GM23338 (cell line): ENCODE data around the gene CHD5. TPM values are rescaled to one million over a fixed set of nuclear protein-coding genes. Genes with fewer than 3 reads are reported as not detected.

ENCODE experiments used
- ATAC-seq: fragments of 200-7000 bp; cut with Tn5 transposase; 3 replicates; pipeline ENCODE4 v1.9.1; 2020
- DNase-seq: peaks from one replicate; pipeline ENCODE4 v3.0.0-alpha.2; 2015; ENCODE audit warnings: low spot score
- H2AFZ ChIP-seq: fragments of 200-600 bp; sonication (generic); 2 replicates; pipeline ENCODE4 v1.8.0; 2016; ENCODE audit warnings: antibody characterized with exemption, mild to moderate bottlenecking, moderate library complexity
- H3F3A ChIP-seq: fragments of 200-600 bp; sonication (generic); replicated peaks from 2 replicates; pipeline ENCODE4 v1.8.0; 2017; ENCODE audit warnings: antibody characterized with exemption, mixed run types, low read depth
- H3K27ac ChIP-seq: fragments of 200-600 bp; sonication (generic); 2 replicates; pipeline ENCODE4 v1.6.1; 2016; ENCODE audit warnings: low read depth
- H3K27me3 ChIP-seq: fragments of 200-600 bp; sonication (generic); 2 replicates; pipeline ENCODE4 v1.8.0; 2016; ENCODE audit warnings: mild to moderate bottlenecking, mixed run types, moderate library complexity; ENCODE audit not compliant: insufficient read depth
- H3K36me3 ChIP-seq: fragments of 200-600 bp; sonication (generic); 2 replicates; pipeline ENCODE4 v1.8.0; 2016; ENCODE audit warnings: mild to moderate bottlenecking; ENCODE audit not compliant: insufficient read depth
- H3K4me1 ChIP-seq: fragments of 200-600 bp; sonication (generic); 2 replicates; pipeline ENCODE4 v1.8.0; 2016; ENCODE audit warnings: mild to moderate bottlenecking, moderate library complexity; ENCODE audit not compliant: insufficient read depth
- H3K4me2 ChIP-seq: fragments of 200-600 bp; sonication (generic); 2 replicates; pipeline ENCODE4 v1.7.1; 2017; ENCODE audit warnings: mixed run types
- H3K4me3 ChIP-seq: fragments of 200-600 bp; sonication (generic); 2 replicates; pipeline ENCODE4 v1.6.1; 2016; ENCODE audit warnings: mixed run types
- H3K79me2 ChIP-seq: fragments of 200-600 bp; sonication (generic); replicated peaks from 2 replicates; pipeline ENCODE4 v1.8.0; 2017; ENCODE audit warnings: mild to moderate bottlenecking; ENCODE audit not compliant: insufficient read depth
- H3K9me2 ChIP-seq: fragments of 200-600 bp; sonication (generic); 2 replicates; pipeline ENCODE4 v1.8.0; 2017; ENCODE audit not compliant: insufficient read depth
- H4K20me1 ChIP-seq: fragments of 200-600 bp; sonication (generic); replicated peaks from 2 replicates; pipeline ENCODE4 v1.8.0; 2017; ENCODE audit warnings: mild to moderate bottlenecking; ENCODE audit not compliant: insufficient read depth
- H3K27ac Mint-ChIP-seq: 2 replicates; pipeline ENCODE4 v1.8.0; 2020; ENCODE audit warnings: inconsistent platforms, mild to moderate bottlenecking, moderate library complexity, mixed read lengths
- H3K27me3 Mint-ChIP-seq: 3 replicates; pipeline ENCODE4 v1.8.0; 2022; ENCODE audit warnings: low read depth, mild to moderate bottlenecking, moderate library complexity, mixed read lengths, inconsistent platforms; ENCODE audit not compliant: insufficient read depth, poor library complexity
- H3K36me3 Mint-ChIP-seq: 3 replicates; pipeline ENCODE4 v1.8.0; 2021; ENCODE audit warnings: low read depth, mild to moderate bottlenecking, inconsistent platforms, moderate library complexity, mixed read lengths
- H3K4me1 Mint-ChIP-seq: 3 replicates; pipeline ENCODE4 v1.8.0; 2020; ENCODE audit warnings: mild to moderate bottlenecking, inconsistent platforms, mixed read lengths
- H3K4me3 Mint-ChIP-seq: 3 replicates; pipeline ENCODE4 v1.8.0; 2021; ENCODE audit warnings: moderate library complexity, mild to moderate bottlenecking, inconsistent platforms, mixed read lengths
- H3K9me3 Mint-ChIP-seq: 3 replicates; pipeline ENCODE4 v1.8.0; 2020; ENCODE audit warnings: moderate library complexity, mild to moderate bottlenecking, inconsistent platforms, mixed read lengths
- CREB1 ChIP-seq: fragments of 250-450 bp; sonication (Bioruptor Pico); IDR thresholded peaks from 2 replicates; pipeline ENCODE4 v1.5.0; 2020; ENCODE audit warnings: low read depth, mild to moderate bottlenecking, moderate library complexity
- CTCF ChIP-seq, 2 experiments: fragments of 200-600 bp in 1 of 2; sonication (generic) in 1 of 2; conservative IDR thresholded peaks; 2 replicates each; pipeline versions ENCODE4 v1.5.1 to v1.6.1; 2016 to 2017; ENCODE audit warnings: antibody characterized with exemption in 2 of 2, low read depth in 2 of 2, mild to moderate bottlenecking in 2 of 2, moderate library complexity in 1 of 2
- ETS1 ChIP-seq: IDR thresholded peaks from 2 replicates; pipeline ENCODE4 v1.6.1; 2016; ENCODE audit warnings: antibody characterized with exemption
- EZH2 ChIP-seq: fragments of 200-600 bp; sonication (generic); IDR thresholded peaks from one replicate; pipeline ENCODE4 v1.8.0; 2017; ENCODE audit warnings: antibody characterized with exemption, mild to moderate bottlenecking, low read depth; ENCODE audit not compliant: unreplicated experiment
- EZH2phosphoT487 ChIP-seq: fragments of 200-600 bp; sonication (generic); IDR thresholded peaks from one replicate; pipeline ENCODE4 v1.8.1; 2018; ENCODE audit warnings: antibody characterized with exemption; ENCODE audit not compliant: unreplicated experiment
- JUNB ChIP-seq: IDR thresholded peaks from one replicate; pipeline ENCODE4 v1.6.1; 2016; ENCODE audit warnings: antibody characterized with exemption; ENCODE audit not compliant: unreplicated experiment
- NANOG ChIP-seq: IDR thresholded peaks from 2 replicates; pipeline ENCODE4 v1.6.1; 2016; ENCODE audit warnings: antibody characterized with exemption, borderline replicate concordance
- POLR2AphosphoS5 ChIP-seq: IDR thresholded peaks from 2 replicates; pipeline ENCODE4 v1.6.1; 2016; ENCODE audit warnings: antibody characterized with exemption, low read depth
- REST ChIP-seq: IDR thresholded peaks from one replicate; pipeline ENCODE4 v1.6.1; 2018; ENCODE audit warnings: antibody characterized with exemption; ENCODE audit not compliant: unreplicated experiment
- STAT1 ChIP-seq: IDR thresholded peaks from one replicate; pipeline ENCODE4 v1.6.1; 2016; ENCODE audit warnings: antibody characterized with exemption; ENCODE audit not compliant: unreplicated experiment
- ZNF114 ChIP-seq: fragments of 250-450 bp; sonication (Bioruptor Pico); IDR thresholded peaks from 2 replicates; pipeline ENCODE4 v1.5.0; 2020; ENCODE audit warnings: mild to moderate bottlenecking, moderate library complexity
- ZNF331 ChIP-seq: fragments of 250-450 bp; sonication (Bioruptor Pico); IDR thresholded peaks from 2 replicates; pipeline ENCODE4 v1.5.0; 2020; ENCODE audit warnings: low read depth, mild to moderate bottlenecking, moderate library complexity
- ZNF462 ChIP-seq: fragments of 250-450 bp; sonication (Bioruptor Pico); IDR thresholded peaks from 2 replicates; pipeline ENCODE4 v1.5.0; 2020; ENCODE audit warnings: mild to moderate bottlenecking, moderate library complexity
- polyA plus RNA-seq: library from polyadenylated mRNA; unstranded; fragments of >200 nt; fragmentation: Nextera tagmentation; extraction: Ambion mirVana; gene quantifications from 2 replicates; pipeline ENCODE4 v1.2.1, GENCODE V29; 2016
- total RNA-seq: library from RNA; depleted of rRNA; stranded (reverse); fragments of >200 nt; shearing (Covaris generic); gene quantifications from 2 replicates; pipeline ENCODE4 v1.2.3, GENCODE V29; 2014

CHD5 gene
- total and polyA plus RNA-seq, 2 experiments from 2014 or later, result 0.32 to 1.0 TPM

- Histone ChIP-seq H2AFZ (peak overlapping the region; percentile 78), H3F3A (0 out of 2 replicates have a peak, but pooled peaks cover 10% of the 10 kb centered on the region), H3K4me3 (peak overlapping the region; percentile 55), H3K4me1 (peaks cover 27% of the 10 kb centered on the region), H3K36me3 (no peaks in the 10 kb centered on the region), H3K9me2 (no peaks in the 10 kb centered on the region), H3K27ac (no peak overlapping the region), H3K79me2 (no peaks in the 10 kb centered on the region), H3K27me3 (peaks cover 48% of the 10 kb centered on the region), H3K4me2 (peak overlapping the region; percentile 85), H4K20me1 (no peaks in the 10 kb centered on the region)
- Mint-ChIP-seq H3K36me3 (no peaks in the 10 kb centered on the region), H3K27me3 (peaks cover 43% of the 10 kb centered on the region), H3K4me3 (peak overlapping the region; percentile 66), H3K27ac (no peak overlapping the region), H3K9me3 (no peaks in the 10 kb centered on the region; the same call in 2 of the 3 replicates), H3K4me1 (peaks cover 24% of the 10 kb centered on the region)
- DNase-seq (peak; percentile 61), ATAC-seq (peak; percentile 14)
- TF ChIP-seq POLR2AphosphoS5, result peak; percentile 29; the same call in 1 of the 2 replicates
- TF ChIP-seq EZH2, result peak; percentile 5
- no peak for TF ChIP-seq EZH2phosphoT487
- no peak for TF ChIP-seq ZNF114 (CRISPR knock-in tag)
- TF ChIP-seq ETS1, result no peak
- no peak for TF ChIP-seq JUNB
- no peak for TF ChIP-seq REST
- no peak for TF ChIP-seq ZNF331 (CRISPR knock-in tag)
- 0 out of 2 replicates have a peak, but pooled peaks have one; percentile 38 for TF ChIP-seq CREB1 (CRISPR knock-in tag)
- TF ChIP-seq CTCF (conservative IDR thresholded peaks at IDR 0.05; ENCODE audit: low read depth in 2 of 2), result peak; percentile 31 to 45
- no peak for TF ChIP-seq STAT1
- no peak for TF ChIP-seq ZNF462 (CRISPR knock-in tag)
- no peak for TF ChIP-seq NANOG
Measured at GRCh38 chr1:6208723-6209660, 28.9 kb upstream of the CHD5 start.
